WTC11 (cell line): Measurements from ENCODE around the gene CYP2A7. TPM values are rescaled to one million over a fixed set of nuclear protein-coding genes. Genes with fewer than 3 reads are reported as not detected.
"Not testable (repeated sequence)": the region's sequence is repeated elsewhere in the genome, so short reads cannot be mapped to it uniquely, and the experiment has no call there.

Source experiments
- ATAC-seq: fragments of 200-7000 bp; cut with Tn5 transposase; 2 replicates; pipeline ENCODE4 v1.10.0; 2021; ENCODE audit warnings: mild to moderate bottlenecking, moderate library complexity
- CTCF ChIA-PET: fragments of 300-600 bp; sonication (Branson Sonifier 250); formaldehyde crosslinking; loops from one replicate; lab custom pipeline; 2021; ENCODE audit warnings: antibody characterized with exemption; lab: Charles Lee
- POLR2A ChIA-PET: fragments of 350-600 bp; sonication (Branson Sonifier 250); formaldehyde crosslinking; loops from one replicate; lab custom pipeline; 2021; ENCODE audit warnings: antibody characterized with exemption; lab: Charles Lee
- DNase-seq: peaks from one replicate; pipeline ENCODE4 v3.0.0; 2021; ENCODE audit warnings: low spot score
- H3K27ac Mint-ChIP-seq: 2 replicates; pipeline ENCODE4 v1.8.0; 2021; ENCODE audit warnings: mixed read lengths
- H3K27me3 Mint-ChIP-seq: 2 replicates; pipeline ENCODE4 v1.8.0; 2021; ENCODE audit warnings: low read depth, mild to moderate bottlenecking, moderate library complexity, mixed read lengths
- H3K36me3 Mint-ChIP-seq: 2 replicates; pipeline ENCODE4 v1.8.0; 2021; ENCODE audit warnings: mixed read lengths
- H3K4me1 Mint-ChIP-seq: 2 replicates; pipeline ENCODE4 v1.8.0; 2022; ENCODE audit warnings: mixed read lengths
- H3K4me3 Mint-ChIP-seq: 2 replicates; pipeline ENCODE4 v1.8.0; 2021; ENCODE audit warnings: mild to moderate bottlenecking, moderate library complexity, mixed read lengths
- H3K9me3 Mint-ChIP-seq: 2 replicates; pipeline ENCODE4 v1.8.0; 2021; ENCODE audit warnings: mixed read lengths
- CTCF ChIP-seq: fragments of 200-600 bp; IDR thresholded peaks from 2 replicates; pipeline ENCODE4 v1.8.0; 2022; ENCODE audit warnings: antibody characterized with exemption
- E2F1 ChIP-seq: sonication (generic); formaldehyde crosslinking; IDR thresholded peaks from 2 replicates; pipeline ENCODE4 v1.8.0; 2022; ENCODE audit warnings: mild to moderate bottlenecking, missing genetic modification reagents
- ERG ChIP-seq: fragments of 250-450 bp; sonication (Bioruptor Pico); IDR thresholded peaks from 2 replicates; pipeline ENCODE4 v1.8.0; 2021; ENCODE audit warnings: mild to moderate bottlenecking
- GABPB1 ChIP-seq: sonication (generic); formaldehyde crosslinking; IDR thresholded peaks from 2 replicates; pipeline ENCODE4 v1.8.1; 2023; ENCODE audit warnings: mild to moderate bottlenecking, missing genetic modification reagents
- GTF2I ChIP-seq: fragments of 250-450 bp; sonication (Bioruptor Pico); conservative IDR thresholded peaks from 2 replicates; pipeline ENCODE4 v1.4.0; 2021; ENCODE audit warnings: mild to moderate bottlenecking
- STAT6 ChIP-seq: sonication (generic); formaldehyde crosslinking; conservative IDR thresholded peaks from 2 replicates; pipeline ENCODE4 v1.8.1; 2023; ENCODE audit warnings: mild to moderate bottlenecking, low read depth, missing genetic modification reagents, moderate library complexity
- ZNF396 ChIP-seq: fragments of 250-450 bp; sonication (Bioruptor Pico); IDR thresholded peaks from 2 replicates; pipeline ENCODE4 v1.8.0; 2021; ENCODE audit warnings: mild to moderate bottlenecking, moderate library complexity, borderline replicate concordance
- ZNF423 ChIP-seq: fragments of 250-450 bp; sonication (Bioruptor Pico); IDR thresholded peaks from 2 replicates; pipeline ENCODE4 v2.1.2; 2022; ENCODE audit warnings: mild to moderate bottlenecking, moderate library complexity
- total RNA-seq: library from RNA; stranded (reverse); gene quantifications from 3 replicates; pipeline ENCODE4 v1.2.3, GENCODE V29; 2021
- TF ChIP-seq, protein P1 (sequence below): sonication (generic); formaldehyde crosslinking; IDR thresholded peaks from 2 replicates; pipeline ENCODE4 v1.8.0; 2022; ENCODE audit warnings: mild to moderate bottlenecking, missing genetic modification reagents
- TF ChIP-seq, protein P2 (sequence below): sonication (generic); formaldehyde crosslinking; IDR thresholded peaks from 2 replicates; pipeline ENCODE4 v1.8.1; 2023; ENCODE audit warnings: mild to moderate bottlenecking, missing genetic modification reagents, moderate library complexity
- TF ChIP-seq, protein P3 (sequence below): fragments of 250-450 bp; sonication (Bioruptor Pico); IDR thresholded peaks from 2 replicates; pipeline ENCODE4 v1.9.0; 2021; ENCODE audit warnings: mild to moderate bottlenecking

The CYP2A7 gene
- total RNA-seq, 1 experiment from 2014 or later, result not detected

GRCh38 chr19:40923934-40924391 lies 41.9 kb upstream of the CYP2A7 start (continued):
- TF ChIP-seq, protein P1, sequence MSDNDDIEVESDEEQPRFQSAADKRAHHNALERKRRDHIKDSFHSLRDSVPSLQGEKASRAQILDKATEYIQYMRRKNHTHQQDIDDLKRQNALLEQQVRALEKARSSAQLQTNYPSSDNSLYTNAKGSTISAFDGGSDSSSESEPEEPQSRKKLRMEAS (CRISPR knock-in tag), result no peak
- TF ChIP-seq E2F1 (CRISPR knock-in tag), result no peak
- TF ChIP-seq, protein P2, sequence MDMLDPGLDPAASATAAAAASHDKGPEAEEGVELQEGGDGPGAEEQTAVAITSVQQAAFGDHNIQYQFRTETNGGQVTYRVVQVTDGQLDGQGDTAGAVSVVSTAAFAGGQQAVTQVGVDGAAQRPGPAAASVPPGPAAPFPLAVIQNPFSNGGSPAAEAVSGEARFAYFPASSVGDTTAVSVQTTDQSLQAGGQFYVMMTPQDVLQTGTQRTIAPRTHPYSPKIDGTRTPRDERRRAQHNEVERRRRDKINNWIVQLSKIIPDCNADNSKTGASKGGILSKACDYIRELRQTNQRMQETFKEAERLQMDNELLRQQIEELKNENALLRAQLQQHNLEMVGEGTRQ (CRISPR knock-in tag), result no peak
- TF ChIP-seq ERG, result no peak
- TF ChIP-seq STAT6, result no peak
- TF ChIP-seq CTCF, result no peak
- TF ChIP-seq GTF2I (CRISPR knock-in tag), result no peak
- no peak for TF ChIP-seq ZNF396 (CRISPR knock-in tag)
- TF ChIP-seq, all 79 proteins: peak for 0

DNA sequence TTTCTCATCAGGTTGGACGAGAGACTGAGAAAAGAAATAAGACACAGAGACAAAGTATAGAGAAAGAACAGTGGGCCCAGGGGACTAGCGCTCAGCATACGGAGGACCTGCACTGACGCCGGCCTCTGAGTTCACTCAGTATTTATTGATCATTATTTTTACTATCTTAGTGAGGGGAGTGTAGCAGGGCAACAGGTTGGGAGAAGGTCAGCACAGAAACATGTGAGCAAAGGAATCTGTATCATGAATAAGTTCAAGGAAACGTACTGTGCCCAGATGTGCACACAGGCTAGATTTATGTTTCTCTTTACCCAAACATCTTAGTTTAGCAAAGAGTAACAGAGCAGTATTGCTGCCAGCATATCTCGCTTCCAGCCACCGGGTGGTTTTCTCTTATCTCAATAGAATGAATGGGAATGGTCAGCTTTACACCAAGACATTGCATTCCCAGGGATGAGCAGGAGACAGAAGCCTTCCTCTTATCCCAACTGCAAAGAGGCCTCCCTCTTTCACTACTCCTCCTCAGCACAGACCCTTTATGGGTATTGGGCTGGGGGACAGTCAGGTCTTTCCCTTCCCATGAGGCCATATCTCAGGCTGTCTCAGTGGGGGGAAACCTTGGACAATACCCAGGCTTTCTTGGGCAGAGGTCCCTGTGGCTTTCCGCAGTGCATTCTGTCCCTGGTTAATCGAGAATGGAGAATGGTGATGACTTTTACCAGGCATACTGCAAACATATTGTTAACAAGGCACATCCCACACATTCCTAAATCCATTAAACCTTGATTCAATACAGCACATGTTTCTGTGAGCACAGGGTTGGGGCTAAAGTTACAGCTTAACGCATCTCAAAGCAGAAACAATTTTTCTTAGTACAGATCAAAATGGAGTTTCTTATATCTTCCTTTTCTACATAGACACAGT lies 40.5 kb upstream of the CYP2A7 start:
- POLR2A ChIA-PET, ATAC-seq, H3K27ac Mint-ChIP-seq, H3K4me3 Mint-ChIP-seq, CTCF ChIA-PET, H3K4me1 Mint-ChIP-seq, H3K27me3 Mint-ChIP-seq, DNase-seq: not testable (repeated sequence)
- H3K9me3 Mint-ChIP-seq, result peaks cover 39% of the 10 kb centered on the region
- peaks cover 17% of the 10 kb centered on the region for H3K36me3 Mint-ChIP-seq

DNA sequence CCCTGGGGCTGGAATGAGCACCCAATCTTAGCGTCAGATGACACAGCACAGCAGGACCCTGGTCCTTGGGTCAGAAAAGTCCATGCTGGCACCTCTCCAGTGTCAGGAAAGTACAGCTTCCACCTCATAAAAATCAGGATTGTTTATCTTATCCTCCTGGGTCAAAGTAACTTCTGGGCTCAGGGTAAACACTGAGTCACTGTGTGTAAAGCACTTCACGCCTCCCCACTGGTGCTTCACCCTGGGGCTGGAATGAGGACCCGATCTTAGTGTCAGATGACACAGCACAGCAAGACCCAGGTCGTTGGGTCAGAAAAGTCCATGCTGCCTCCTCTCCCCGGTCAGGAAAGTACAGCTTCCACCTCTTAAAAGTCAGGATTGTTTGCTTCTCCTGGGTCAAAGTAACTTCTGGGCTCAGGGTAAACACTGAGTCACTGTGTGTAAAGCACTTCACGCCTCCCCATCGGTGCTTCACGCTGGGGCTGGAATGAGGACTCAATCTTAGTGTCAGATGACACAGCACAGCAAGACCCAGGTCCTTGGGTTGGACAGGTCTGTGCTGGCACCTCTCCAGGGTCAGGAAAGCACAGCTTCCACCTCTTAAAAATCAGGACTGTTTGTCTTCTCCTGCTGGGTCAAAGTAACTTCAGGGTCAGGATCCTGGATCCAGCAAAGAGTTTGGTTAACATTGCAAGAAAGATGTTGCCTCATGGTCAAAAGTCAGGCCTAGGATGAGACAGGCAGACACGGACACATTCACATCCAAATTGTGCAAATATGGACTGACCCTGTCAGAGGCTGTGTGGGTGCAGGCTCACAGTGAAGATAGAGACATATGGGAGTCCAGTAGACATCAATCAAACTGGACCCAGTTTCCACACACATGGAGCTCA lies 39.2 kb upstream of the CYP2A7 start:
- no peaks in the 10 kb centered on the region for H3K4me1 Mint-ChIP-seq

More for the DNA sequence above, 39.2 kb upstream of the CYP2A7 start:
- peak; percentile 90 for TF ChIP-seq GABPB1 (CRISPR knock-in tag)
- TF ChIP-seq, protein P3, sequence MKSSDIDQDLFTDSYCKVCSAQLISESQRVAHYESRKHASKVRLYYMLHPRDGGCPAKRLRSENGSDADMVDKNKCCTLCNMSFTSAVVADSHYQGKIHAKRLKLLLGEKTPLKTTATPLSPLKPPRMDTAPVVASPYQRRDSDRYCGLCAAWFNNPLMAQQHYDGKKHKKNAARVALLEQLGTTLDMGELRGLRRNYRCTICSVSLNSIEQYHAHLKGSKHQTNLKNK (CRISPR knock-in tag), result no peak
- TF ChIP-seq ZNF423 (CRISPR knock-in tag), result no peak
- TF ChIP-seq ERG, result no peak
- TF ChIP-seq, all 79 proteins: peak for 1
- H3K4me3 Mint-ChIP-seq, result no peak overlapping the region
- no peak overlapping the region; the same call in 1 of the 2 replicates for H3K27ac Mint-ChIP-seq
- peaks cover 50% of the 10 kb centered on the region for H3K9me3 Mint-ChIP-seq
- DNase-seq (no peak), ATAC-seq (no peak)
- CTCF ChIA-PET, result no interaction called here
- POLR2A ChIA-PET, result no interaction called here
- H3K36me3 Mint-ChIP-seq, result peaks cover 21% of the 10 kb centered on the region
- H3K27me3 Mint-ChIP-seq, result peaks cover 21% of the 10 kb centered on the region
